ENCODE results near the gene MRPS10. TPM values are rescaled to one million over a fixed set of nuclear protein-coding genes. Genes with fewer than 3 reads are reported as not detected.

MRPS10 gene
- total RNA-seq, 1 donor from 2014 or later: 27.3 TPM

GRCh38 chr6:42165016-42165415, 52.6 kb downstream of the MRPS10 start:
- Mint-ChIP-seq H3K4me3 (no peak overlapping the region), H3K27me3 (peaks cover 8% of the 10 kb centered on the region), H3K4me1 (ENCODE audit: unreplicated experiment) (peaks cover 14% of the 10 kb centered on the region), H3K9me3 (no peaks in the 10 kb centered on the region), H3K27ac (no peak overlapping the region), H3K36me3 (no peaks in the 10 kb centered on the region)
- no peak for DNase-seq (ENCODE audit: extremely low spot score, unreplicated experiment)
- no peak for TF ChIP-seq CTCF (conservative IDR thresholded peaks at IDR 0.05)

- H3K4me3 Mint-ChIP-seq: no peak overlapping the region
- peaks cover 14% of the 10 kb centered on the region for H3K4me1 Mint-ChIP-seq (ENCODE audit: unreplicated experiment)
- peaks cover 8% of the 10 kb centered on the region for H3K27me3 Mint-ChIP-seq
- no peak overlapping the region for H3K27ac Mint-ChIP-seq
- no peaks in the 10 kb centered on the region for H3K36me3 Mint-ChIP-seq
- no peak for TF ChIP-seq CTCF (conservative IDR thresholded peaks at IDR 0.05)
- no peaks in the 10 kb centered on the region for H3K9me3 Mint-ChIP-seq
- no peak for DNase-seq (ENCODE audit: extremely low spot score, unreplicated experiment)
These were observed 53.7 kb downstream of the MRPS10 start for GRCh38 chr6:42163981-42164380.

DNA sequence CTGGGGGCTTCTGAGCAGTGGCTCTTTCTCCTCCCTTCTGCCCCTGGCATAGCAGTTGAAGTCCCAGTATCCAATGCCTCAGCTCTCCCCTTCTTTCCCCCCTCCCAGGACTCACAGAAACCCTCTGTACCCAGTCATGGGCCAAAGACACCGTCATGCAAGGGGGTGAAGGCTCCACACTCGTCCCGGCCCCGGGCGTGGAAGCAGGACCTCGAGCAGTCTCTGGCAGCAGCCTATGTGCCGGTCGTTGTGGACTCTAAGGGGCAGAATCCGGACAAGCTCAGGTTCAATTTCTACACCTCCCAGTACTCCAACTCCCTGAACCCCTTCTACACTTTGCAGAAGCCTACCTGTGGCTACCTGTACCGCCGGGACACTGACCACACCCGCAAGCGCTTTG, 54.8 kb downstream of the MRPS10 start:
- Mint-ChIP-seq H3K4me1 (ENCODE audit: unreplicated experiment) (peaks cover 16% of the 10 kb centered on the region), H3K27me3 (peaks cover 8% of the 10 kb centered on the region), H3K9me3 (no peaks in the 10 kb centered on the region), H3K27ac (no peak overlapping the region), H3K36me3 (no peaks in the 10 kb centered on the region), H3K4me3 (no peak overlapping the region)
- TF ChIP-seq CTCF (conservative IDR thresholded peaks at IDR 0.05): no peak
- no peak for DNase-seq (ENCODE audit: extremely low spot score, unreplicated experiment)

DNA sequence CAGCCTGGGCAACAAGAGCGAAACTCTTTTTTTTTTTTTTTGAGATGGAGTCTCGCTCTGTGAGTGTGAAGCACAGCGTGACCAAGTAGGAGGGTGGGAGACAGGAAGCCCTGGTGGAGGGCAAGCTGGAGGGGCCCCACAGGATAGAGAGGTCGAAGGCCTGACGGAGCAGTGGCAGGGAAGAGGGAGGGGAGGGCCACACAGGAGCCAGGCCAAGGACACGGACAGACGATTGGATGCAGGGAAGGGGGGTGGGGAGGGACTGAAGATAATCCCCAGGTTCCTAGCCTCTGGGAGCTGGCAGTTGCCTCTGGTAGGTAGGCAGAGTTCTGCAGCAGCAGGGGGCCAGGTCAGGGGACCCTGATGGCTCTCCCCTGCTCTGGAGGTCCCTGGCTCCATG, 55.3 kb downstream of the MRPS10 start:
- Mint-ChIP-seq H3K27me3 (peaks cover 8% of the 10 kb centered on the region), H3K27ac (no peak overlapping the region), H3K36me3 (no peaks in the 10 kb centered on the region), H3K4me1 (ENCODE audit: unreplicated experiment) (peaks cover 18% of the 10 kb centered on the region), H3K4me3 (no peak overlapping the region), H3K9me3 (no peaks in the 10 kb centered on the region)
- DNase-seq (ENCODE audit: extremely low spot score, unreplicated experiment): no peak
- no peak for TF ChIP-seq CTCF (conservative IDR thresholded peaks at IDR 0.05)

- Mint-ChIP-seq H3K4me3 (no peak overlapping the region), H3K4me1 (ENCODE audit: unreplicated experiment) (peaks cover 10% of the 10 kb centered on the region), H3K27me3 (peaks cover 5% of the 10 kb centered on the region), H3K36me3 (no peaks in the 10 kb centered on the region), H3K9me3 (no peaks in the 10 kb centered on the region), H3K27ac (no peak overlapping the region)
- TF ChIP-seq CTCF (conservative IDR thresholded peaks at IDR 0.05): no peak
- DNase-seq (ENCODE audit: extremely low spot score, unreplicated experiment): no peak
These were observed 58.1 kb downstream of the MRPS10 start for GRCh38 chr6:42159431-42160024.

DNA sequence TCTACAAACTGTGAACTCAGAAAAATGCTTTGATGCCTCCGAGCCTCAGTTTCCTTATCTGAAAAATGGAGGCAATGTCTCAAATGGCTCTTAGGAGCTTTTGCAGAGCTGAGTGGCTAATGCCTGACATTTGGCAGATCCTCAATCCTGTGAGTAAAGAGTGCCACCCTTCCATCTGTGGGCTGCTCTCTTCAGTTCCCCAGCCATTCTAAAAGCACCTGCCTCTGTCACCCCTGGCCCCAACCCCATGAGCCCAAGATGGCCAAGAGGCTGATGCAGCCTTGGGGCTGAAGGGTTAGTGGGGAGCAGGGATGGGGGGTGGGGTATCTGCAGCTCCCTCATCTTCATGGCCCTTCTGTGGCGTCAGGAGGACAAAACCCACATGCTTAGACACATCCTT, 59.0 kb downstream of the MRPS10 start:
- Mint-ChIP-seq H3K4me1 (ENCODE audit: unreplicated experiment) (peaks cover 10% of the 10 kb centered on the region), H3K27me3 (peaks cover 9% of the 10 kb centered on the region), H3K36me3 (no peaks in the 10 kb centered on the region), H3K4me3 (no peak overlapping the region), H3K27ac (no peak overlapping the region), H3K9me3 (no peaks in the 10 kb centered on the region)
- no peak for TF ChIP-seq CTCF (conservative IDR thresholded peaks at IDR 0.05)
- DNase-seq (ENCODE audit: extremely low spot score, unreplicated experiment): no peak

Measured in type B pancreatic cell (in vitro differentiated cells).